ENCODE results near the gene NOTUM.

DNA sequence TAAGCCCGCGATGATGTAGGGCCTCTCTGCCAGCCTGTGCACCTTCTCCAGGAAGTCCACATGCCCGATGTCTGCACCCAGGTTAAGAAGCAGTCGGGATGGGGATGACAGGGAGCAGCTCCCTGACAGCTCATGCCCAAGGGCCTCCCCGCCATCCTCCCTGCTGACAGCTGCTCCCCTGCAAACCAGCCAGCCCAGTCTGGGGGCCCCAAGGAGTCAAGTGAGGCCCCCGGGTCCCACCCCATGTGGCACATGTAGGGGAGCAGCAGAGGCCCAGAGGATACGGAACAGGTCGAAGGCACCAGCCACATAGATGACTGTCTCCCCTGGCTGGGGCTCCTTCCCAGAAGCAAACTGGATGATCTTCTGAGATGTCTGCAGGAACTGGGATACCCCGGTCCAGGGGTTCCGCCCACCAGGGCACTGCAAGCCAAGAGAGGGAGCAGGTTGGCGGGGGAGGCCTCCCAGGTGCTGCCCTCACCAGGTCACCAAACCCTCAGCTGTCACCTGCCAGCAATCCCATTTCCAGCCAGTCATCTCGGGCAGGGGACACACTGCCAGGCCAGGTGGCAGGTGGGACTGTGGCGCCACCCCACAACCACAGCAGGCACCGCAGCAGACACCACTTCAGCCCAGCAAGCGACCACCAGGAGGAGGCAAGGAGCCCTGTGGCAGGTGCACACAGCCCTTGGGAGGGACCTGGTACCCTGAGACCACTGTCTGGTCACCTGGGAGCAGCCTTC, 54.3 kb downstream of the NOTUM start:
- TF ChIP-seq POLR2A (IDR thresholded peaks at IDR 0.05): no peak
- TF ChIP-seq, protein P1, sequence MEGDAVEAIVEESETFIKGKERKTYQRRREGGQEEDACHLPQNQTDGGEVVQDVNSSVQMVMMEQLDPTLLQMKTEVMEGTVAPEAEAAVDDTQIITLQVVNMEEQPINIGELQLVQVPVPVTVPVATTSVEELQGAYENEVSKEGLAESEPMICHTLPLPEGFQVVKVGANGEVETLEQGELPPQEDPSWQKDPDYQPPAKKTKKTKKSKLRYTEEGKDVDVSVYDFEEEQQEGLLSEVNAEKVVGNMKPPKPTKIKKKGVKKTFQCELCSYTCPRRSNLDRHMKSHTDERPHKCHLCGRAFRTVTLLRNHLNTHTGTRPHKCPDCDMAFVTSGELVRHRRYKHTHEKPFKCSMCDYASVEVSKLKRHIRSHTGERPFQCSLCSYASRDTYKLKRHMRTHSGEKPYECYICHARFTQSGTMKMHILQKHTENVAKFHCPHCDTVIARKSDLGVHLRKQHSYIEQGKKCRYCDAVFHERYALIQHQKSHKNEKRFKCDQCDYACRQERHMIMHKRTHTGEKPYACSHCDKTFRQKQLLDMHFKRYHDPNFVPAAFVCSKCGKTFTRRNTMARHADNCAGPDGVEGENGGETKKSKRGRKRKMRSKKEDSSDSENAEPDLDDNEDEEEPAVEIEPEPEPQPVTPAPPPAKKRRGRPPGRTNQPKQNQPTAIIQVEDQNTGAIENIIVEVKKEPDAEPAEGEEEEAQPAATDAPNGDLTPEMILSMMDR (IDR thresholded peaks at IDR 0.05): no peak

Measured in ovary (tissue), 3 donors.